WERI-Rb-1 (cell line): Measurements from ENCODE around the gene IL17C.

Experiments used
- DNase-seq: peaks from one replicate; pipeline ENCODE4 v3.0.0-alpha.2; 2020
- H3K27ac ChIP-seq: fragments of 250-450 bp; sonication (Bioruptor Pico); 2 replicates; pipeline ENCODE4 v1.5.1; 2020; ENCODE audit warnings: mild to moderate bottlenecking, moderate library complexity
- H3K27me3 ChIP-seq: fragments of 250-450 bp; sonication (Bioruptor Pico); 2 replicates; pipeline ENCODE4 v1.5.1; 2021; ENCODE audit warnings: mild to moderate bottlenecking, low read depth, moderate library complexity; ENCODE audit not compliant: insufficient read depth, severe bottlenecking
- H3K36me3 ChIP-seq: fragments of 250-450 bp; sonication (Bioruptor Pico); 2 replicates; pipeline ENCODE4 v1.5.1; 2020; ENCODE audit warnings: mild to moderate bottlenecking, moderate library complexity
- H3K4me3 ChIP-seq: 2 replicates; pipeline ENCODE4 v1.5.1; 2011; ENCODE audit warnings: low read depth, mild to moderate bottlenecking, control low read depth, low read length
- H3K9me3 ChIP-seq: fragments of 250-450 bp; sonication (Bioruptor Pico); 2 replicates; pipeline ENCODE4 v1.5.1; 2021; ENCODE audit warnings: mild to moderate bottlenecking, moderate library complexity; ENCODE audit not compliant: severe bottlenecking
- CTCF ChIP-seq: IDR thresholded peaks from 2 replicates; pipeline ENCODE4 v1.5.1; 2011; ENCODE audit warnings: low read depth, mild to moderate bottlenecking, control low read depth, inconsistent platforms, low read length

Gene IL17C

GRCh38 chr16:88593489-88593888, 44.9 kb upstream of the IL17C start:
- Histone ChIP-seq H3K4me3 (no peak overlapping the region), H3K27ac (no peak overlapping the region), H3K36me3 (no peaks in the 10 kb centered on the region), H3K9me3 (no peaks in the 10 kb centered on the region), H3K27me3 (no peaks in the 10 kb centered on the region)
- DNase-seq = no peak
- TF ChIP-seq CTCF = no peak

- no peaks in the 10 kb centered on the region for H3K27me3 ChIP-seq
- H3K4me3 ChIP-seq = no peak overlapping the region
- no peak for TF ChIP-seq CTCF
- no peak for DNase-seq
- H3K9me3 ChIP-seq = no peaks in the 10 kb centered on the region
- H3K36me3 ChIP-seq = no peaks in the 10 kb centered on the region
- no peak overlapping the region for H3K27ac ChIP-seq
Observed at GRCh38 chr16:88593910-88594309, 44.5 kb upstream of the IL17C start.

GRCh38 chr16:88595101-88595500, 43.3 kb upstream of the IL17C start:
- TF ChIP-seq CTCF = no peak
- no peak for DNase-seq
- Histone ChIP-seq H3K27me3 (no peaks in the 10 kb centered on the region), H3K4me3 (no peak overlapping the region), H3K9me3 (no peaks in the 10 kb centered on the region), H3K36me3 (no peaks in the 10 kb centered on the region), H3K27ac (no peak overlapping the region)

GRCh38 chr16:88595921-88596320, 42.5 kb upstream of the IL17C start:
- Histone ChIP-seq H3K36me3 (no peaks in the 10 kb centered on the region), H3K27me3 (no peaks in the 10 kb centered on the region), H3K27ac (no peak overlapping the region), H3K4me3 (no peak overlapping the region), H3K9me3 (no peaks in the 10 kb centered on the region)
- no peak for TF ChIP-seq CTCF
- DNase-seq = no peak

- no peaks in the 10 kb centered on the region for H3K9me3 ChIP-seq
- H3K36me3 ChIP-seq = no peaks in the 10 kb centered on the region
- no peak for TF ChIP-seq CTCF
- H3K4me3 ChIP-seq = no peak overlapping the region
- no peaks in the 10 kb centered on the region for H3K27me3 ChIP-seq
- H3K27ac ChIP-seq = no peak overlapping the region
- no peak for DNase-seq
Observed at GRCh38 chr16:88596483-88596882, 41.9 kb upstream of the IL17C start.

GRCh38 chr16:88597856-88598491, 40.4 kb upstream of the IL17C start:
- no peaks in the 10 kb centered on the region for H3K9me3 ChIP-seq
- H3K27me3 ChIP-seq = no peaks in the 10 kb centered on the region
- no peak overlapping the region for H3K4me3 ChIP-seq
- no peak for TF ChIP-seq CTCF
- no peaks in the 10 kb centered on the region; the same call in 1 of the 2 replicates for H3K36me3 ChIP-seq
- no peak overlapping the region for H3K27ac ChIP-seq
- DNase-seq = no peak
